ENCODE results near the gene RAP1GAP2.

The RAP1GAP2 gene

DNA sequence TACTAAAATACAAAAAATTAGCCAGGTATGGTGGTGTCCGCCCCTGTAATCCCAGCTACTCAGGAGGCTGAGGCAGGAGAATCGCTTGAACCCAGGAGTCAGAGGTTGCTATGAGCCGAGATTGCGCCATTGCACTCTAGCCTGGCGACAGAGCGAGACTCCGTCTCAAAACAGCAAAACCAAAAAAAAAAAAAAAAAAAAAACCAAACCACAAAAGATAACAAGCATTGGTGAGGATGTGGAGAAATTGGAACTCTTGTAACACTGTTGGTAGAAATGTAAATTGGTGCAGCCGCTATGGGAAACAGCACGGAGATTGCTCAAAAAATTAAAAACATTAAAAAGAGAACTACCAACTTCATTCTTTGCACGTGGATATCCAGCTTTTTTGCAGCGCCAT, 147.7 kb downstream of the RAP1GAP2 start:
- H3K27ac ChIP-seq = no peak overlapping the region
- TF ChIP-seq, protein P1, sequence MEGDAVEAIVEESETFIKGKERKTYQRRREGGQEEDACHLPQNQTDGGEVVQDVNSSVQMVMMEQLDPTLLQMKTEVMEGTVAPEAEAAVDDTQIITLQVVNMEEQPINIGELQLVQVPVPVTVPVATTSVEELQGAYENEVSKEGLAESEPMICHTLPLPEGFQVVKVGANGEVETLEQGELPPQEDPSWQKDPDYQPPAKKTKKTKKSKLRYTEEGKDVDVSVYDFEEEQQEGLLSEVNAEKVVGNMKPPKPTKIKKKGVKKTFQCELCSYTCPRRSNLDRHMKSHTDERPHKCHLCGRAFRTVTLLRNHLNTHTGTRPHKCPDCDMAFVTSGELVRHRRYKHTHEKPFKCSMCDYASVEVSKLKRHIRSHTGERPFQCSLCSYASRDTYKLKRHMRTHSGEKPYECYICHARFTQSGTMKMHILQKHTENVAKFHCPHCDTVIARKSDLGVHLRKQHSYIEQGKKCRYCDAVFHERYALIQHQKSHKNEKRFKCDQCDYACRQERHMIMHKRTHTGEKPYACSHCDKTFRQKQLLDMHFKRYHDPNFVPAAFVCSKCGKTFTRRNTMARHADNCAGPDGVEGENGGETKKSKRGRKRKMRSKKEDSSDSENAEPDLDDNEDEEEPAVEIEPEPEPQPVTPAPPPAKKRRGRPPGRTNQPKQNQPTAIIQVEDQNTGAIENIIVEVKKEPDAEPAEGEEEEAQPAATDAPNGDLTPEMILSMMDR (conservative IDR thresholded peaks at IDR 0.05) = no peak

DNA sequence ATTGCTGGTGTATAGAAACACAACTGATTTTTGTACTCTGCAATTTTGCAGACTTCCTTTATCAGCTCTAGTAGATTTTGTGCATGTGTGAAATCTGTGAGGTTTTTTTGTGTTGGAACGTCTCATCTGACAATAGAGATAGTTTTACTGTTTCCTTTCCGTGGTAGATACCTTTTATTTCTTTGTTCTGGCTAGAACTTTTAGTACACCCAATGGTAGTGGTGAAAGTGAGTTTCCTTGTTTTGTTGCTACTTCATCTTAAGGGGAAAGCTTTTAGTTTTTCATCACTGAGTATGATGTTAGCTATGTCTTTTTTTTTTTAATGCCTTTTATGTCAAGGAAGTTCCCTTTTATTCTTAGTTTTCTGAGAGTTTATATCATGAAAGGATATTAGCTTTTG, 149.1 kb downstream of the RAP1GAP2 start:
- TF ChIP-seq, protein P1 (conservative IDR thresholded peaks at IDR 0.05) = no peak
- peak overlapping the region; percentile 28 for H3K27ac ChIP-seq

DNA sequence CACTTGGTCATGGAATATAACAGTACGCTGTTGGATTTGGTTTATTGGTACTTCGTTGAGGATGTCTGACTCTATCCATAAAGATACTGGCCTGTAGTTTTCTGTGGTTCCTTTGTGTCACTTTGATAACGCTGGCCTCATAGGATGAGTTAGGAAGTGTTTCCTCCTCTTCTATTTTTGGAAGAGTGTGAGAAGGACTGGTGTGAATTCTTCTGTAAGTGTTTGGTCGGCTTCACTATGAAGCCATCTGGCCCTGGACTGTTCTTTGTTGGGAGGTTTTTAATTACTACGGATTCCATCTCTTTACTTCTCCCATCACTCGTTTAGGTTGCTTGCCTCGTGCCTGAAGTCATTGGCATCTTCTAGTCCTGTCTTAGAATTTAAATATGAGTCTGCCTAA, 149.9 kb downstream of the RAP1GAP2 start:
- TF ChIP-seq, protein P1 (conservative IDR thresholded peaks at IDR 0.05) = no peak
- H3K27ac ChIP-seq = peak overlapping the region; percentile 28; the same call in 1 of the 2 replicates

DNA sequence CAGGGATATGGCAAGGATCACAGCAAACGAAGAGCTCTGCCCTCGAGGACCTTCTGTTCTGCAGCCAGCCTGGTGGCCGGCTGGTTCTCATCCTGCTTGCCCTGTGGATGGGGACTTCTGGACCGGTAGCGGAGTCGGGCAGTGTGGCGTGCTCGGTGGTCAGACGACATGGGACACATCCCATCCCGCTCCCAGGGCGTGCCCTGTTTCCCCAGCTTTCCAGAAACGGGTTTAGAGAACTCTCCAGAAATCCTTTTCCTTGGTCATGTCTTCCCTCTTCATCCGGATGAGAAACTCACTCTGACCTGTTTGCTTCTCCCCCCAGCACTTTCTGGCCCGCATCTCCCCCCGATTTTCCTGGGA, 151.3 kb downstream of the RAP1GAP2 start:
- TF ChIP-seq, protein P1 (conservative IDR thresholded peaks at IDR 0.05) = no peak
- H3K27ac ChIP-seq = no peak overlapping the region

DNA sequence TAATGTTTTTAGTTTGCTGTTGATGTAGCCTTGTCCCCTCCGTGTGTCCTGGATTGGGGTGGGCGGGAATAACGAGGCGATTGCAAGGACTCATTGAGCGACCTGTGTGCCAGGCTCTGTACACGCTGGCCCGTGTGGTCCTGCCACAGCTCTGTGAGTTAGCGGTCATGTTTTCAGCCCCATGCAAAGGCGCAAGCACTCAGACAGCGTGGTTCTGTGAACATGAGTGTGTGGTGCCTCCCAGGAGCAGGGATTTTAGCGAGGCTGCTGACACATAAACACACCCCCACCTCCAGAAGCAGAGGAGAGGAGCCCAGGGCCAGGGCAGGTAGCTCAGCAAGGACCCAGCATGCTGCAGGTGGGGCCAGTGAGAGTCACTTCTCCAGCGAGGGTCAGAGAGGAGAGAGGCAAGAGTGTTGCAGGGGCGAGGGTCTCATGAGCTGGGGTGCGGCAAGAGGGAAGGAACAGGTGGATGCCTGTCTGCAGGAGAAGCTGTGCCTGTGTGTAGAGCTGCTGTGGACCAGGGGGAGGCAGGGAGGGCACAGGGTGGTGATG, 151.8 kb downstream of the RAP1GAP2 start:
- no peak overlapping the region for H3K27ac ChIP-seq
- TF ChIP-seq, protein P1 (conservative IDR thresholded peaks at IDR 0.05) = no peak

DNA sequence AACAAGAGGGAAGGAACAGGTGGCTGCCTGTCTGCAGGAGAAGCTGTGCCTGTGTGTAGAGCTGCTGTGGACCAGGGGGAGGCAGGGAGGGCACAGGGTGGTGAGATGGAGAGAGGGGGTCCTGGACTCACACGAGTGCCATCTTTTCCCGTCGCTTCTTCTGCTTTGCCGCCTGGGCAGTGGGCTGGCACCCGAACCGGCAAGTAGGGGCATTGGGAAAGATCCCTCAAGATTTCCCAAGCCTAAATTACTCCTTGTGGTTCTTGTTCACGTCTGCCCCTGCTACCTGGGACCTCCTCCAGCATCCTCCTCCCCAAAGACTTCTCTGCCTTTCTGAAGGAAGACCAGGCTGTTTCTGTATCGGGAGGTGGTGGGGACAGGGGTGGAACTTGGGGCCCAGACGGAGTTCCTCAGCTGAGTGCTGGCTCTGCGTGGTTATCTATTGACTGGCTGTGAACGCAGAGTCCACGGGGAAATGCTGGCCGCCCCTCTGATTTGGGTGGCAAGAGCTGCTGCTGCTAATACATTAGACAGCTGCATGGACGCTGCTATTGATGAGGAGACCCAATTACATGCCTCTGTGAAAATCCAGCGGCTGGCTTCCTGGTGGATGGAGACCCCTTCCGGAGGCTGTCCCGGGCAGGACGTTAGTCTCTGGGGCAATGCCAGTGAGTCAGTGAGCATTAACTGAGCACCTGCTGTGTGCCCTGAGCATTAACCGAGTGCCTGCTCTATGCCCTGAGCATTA, 152.7 kb downstream of the RAP1GAP2 start:
- TF ChIP-seq, protein P1 (conservative IDR thresholded peaks at IDR 0.05) = no peak
- H3K27ac ChIP-seq = no peak overlapping the region

DNA sequence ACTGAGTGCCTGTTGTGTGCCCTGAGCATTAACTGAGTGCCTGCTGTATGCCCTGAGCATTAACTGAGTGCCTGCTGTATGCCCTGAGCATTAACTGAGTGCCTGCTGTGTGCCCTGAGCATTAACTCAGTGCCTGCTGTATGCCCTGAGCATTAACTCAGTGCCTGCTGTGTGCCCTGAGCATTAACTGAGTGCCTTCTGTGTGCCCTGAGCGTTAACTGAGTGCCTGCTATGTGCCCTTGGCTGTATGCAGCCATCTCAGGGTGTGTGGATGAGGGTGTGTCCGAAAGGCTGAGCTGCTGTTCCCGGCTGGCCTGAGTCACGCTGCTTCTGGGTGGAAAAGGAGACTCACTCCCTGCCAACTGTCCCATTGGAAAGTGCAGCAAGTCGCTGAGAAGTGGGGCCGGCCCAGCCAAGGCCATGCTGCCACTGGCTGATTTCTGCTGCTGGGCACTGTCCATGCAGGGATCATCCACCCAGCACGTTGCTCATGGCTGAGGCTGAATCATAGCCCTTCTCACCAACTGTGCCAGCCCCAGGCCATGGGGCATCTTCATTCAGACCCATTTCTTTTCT, 153.3 kb downstream of the RAP1GAP2 start:
- no peak overlapping the region for H3K27ac ChIP-seq
- TF ChIP-seq, protein P1 (conservative IDR thresholded peaks at IDR 0.05) = no peak

All from VCaP (cell line).